AML-193 (cell line): ENCODE data around the gene MMEL1.
"Not testable (repeated sequence)": the region's sequence is repeated elsewhere in the genome, so short reads cannot be mapped to it uniquely, and the experiment has no call there.

Source experiments
- DNase-seq, 2 experiments: peaks; one replicate each; lab custom pipeline; 2025; lab: John Stamatoyannopoulos, UW

The MMEL1 gene

DNA sequence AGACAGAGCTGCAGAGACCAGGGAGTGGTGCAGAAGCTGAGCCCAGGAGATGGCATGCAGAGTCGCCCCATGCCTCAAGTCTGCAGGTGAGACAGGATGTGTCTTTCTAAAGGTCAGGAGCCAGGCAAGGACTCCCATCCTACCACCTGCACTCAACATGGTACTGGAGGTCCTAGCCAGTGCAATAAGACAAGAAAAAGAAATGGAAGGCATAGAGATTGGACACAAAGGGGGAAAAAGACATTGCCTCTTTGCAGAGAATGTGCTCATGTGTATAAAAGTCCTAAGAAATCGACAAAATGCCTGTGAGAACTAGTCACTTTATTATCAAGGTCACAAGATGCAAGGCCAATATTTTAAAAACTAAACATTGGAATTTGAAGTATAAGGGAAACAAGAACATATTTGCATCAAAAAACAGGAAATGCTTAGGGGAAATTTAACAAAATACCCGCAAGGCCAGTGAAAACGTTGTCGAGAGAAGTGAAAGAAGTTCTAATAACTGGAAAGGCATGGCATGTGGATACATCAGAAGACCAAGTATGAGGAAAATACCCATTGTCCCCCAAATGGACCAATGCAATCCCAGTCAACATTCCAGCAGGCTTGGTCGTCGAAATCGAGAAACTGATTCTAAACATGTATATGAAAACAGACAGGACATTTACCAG, 59.4 kb downstream of the MMEL1 start:
- no peak for DNase-seq

DNA sequence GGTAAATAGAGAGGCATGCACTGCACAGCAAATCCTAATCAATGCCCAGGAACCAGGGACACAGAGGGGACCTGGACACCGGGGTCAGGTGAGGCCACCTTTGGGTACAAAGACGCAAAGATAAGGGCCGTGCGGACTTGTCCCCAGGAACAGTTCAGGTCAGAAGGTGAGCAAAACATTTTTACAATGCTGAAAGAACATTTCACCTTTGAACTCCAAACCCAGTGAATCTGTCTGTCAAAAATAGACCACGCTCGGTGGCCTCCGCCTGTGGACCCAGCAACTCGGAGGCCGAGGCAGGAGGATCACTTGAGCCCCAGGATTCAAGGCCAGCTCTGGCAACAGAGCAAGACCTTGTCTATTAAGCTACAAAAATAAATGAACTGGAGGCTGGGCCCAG, 61.5 kb downstream of the MMEL1 start:
- no peak for DNase-seq

- DNase-seq, result no peak
These were observed 62.5 kb downstream of the MMEL1 start for GRCh38 chr1:2570332-2570731.

DNA sequence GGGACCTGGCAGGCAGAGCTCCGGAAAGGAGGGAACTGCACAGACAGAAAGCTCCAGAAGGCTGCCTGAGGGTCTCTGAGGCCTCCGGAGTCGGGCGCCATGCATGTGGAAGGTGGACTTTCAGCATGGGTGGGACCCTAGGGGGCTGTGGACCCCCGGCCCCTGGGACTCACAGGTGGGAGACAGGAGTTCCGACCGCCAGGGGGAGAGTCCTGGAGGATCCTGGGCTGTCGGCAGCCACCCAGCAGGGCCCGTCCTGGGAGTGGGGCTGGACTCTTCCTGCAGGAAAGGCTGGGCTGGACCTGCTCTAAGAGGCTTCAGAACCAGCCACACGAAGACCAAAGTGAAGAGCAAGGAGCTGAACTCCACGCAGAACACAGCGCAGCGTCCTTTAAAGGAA, 63.1 kb downstream of the MMEL1 start:
- DNase-seq, result not testable (repeated sequence)

GRCh38 chr1:2569060-2569459, 63.8 kb downstream of the MMEL1 start:
- DNase-seq, result no peak

DNA sequence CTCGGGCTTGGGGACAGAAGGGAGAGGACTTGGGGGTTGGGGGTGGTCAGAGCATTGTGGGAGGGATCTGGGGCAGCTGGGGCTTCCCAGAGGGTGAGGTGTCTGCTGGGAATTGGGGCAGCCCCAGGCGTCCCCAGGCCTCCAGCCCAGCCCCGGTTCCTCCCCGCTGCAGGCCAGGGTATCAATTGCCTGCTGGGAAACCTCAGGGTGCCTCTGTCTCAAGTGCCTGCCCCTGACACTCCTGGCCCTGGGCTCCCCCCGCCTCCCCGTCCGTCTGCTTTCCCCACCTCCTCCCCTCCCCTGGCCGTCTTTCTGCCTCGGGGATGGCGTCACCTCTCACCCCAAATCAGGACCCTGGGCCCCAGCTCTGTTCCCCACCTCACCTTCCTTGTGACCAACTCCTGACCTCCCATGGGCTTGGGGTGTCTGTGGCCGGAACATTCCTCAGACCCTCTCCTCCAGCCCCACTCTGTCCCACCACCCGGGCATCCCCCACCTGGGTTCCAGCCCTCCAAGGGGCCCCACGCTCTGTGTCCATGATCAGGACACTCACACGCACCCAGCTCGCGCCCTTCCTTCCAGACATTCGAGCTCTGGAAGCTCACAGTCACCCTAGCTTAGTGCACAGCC, 64.5 kb downstream of the MMEL1 start:
- not testable (repeated sequence) for DNase-seq

DNA sequence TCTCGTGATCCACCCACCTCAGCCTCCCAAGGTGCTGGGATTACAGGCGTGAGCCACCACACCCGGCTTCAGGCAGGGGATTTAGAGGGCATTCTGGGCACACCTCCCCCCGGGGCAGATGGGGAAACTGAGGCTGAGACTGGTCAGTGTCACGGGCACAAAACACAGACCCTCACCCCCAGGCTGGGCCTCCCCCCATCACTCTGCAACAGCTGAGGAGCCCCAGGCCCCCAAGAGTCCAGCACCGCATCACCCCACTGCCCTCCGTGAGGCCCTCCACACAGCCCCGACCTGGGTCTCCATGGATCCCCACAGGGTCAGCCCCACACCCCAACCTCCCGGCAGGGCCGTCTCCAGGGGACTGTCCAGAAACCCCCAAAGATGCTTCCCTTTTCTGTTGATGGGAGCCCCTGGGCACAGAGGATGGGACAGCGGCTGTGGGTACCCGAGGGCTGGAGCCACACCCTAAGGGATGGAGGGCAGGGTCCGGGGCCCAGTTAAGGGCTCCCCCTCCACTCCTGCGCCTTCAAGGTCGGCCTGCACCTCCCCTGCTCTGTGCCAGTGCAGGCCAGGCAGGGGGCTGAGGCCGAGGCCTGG, 65.6 kb downstream of the MMEL1 start:
- DNase-seq, result no peak

- no peak for DNase-seq
These were observed 66.4 kb downstream of the MMEL1 start for GRCh38 chr1:2566101-2567045.

GRCh38 chr1:2564815-2565374, 67.9 kb downstream of the MMEL1 start:
- DNase-seq, result no peak

DNA sequence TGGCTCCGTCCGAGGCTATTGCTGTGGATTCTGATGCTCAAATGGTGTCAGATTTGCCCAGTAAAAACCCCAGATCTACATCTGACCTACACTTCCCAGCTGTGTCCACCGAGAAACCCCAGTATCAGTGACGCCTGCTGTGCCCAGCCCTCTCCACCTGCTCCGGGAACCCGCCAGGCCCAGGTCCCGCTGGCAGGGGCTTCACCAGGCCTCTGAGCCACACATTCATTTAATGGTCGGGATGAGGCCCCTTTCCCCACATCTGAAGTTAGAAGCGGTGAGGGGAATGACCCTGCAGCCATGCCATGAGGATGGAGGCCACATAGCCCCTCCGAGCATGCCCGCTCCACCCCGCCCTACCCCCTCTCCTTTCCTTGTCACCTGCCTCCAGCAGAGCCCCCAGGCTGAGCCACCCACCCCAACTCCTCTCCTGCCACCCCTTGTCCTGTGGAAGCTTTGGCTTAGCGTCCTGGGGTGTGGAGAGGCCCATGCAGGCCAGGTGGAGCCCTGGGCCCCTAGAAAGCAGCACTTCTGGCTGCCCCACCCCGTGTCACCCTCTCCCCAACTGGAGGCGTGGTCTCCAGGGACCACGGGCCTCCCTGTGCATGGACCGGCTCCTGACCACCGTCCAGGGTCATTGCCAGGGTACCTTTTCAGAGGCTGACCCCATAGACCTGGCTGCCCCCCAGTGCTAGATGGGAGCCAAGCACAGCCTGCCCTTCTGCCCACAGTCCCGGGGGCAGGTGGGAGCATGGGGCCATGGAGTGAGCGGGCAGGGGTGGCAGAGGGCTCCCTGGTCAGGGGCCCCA, 68.6 kb downstream of the MMEL1 start:
- DNase-seq, result no peak

GRCh38 chr1:2563205-2563604, 69.6 kb downstream of the MMEL1 start:
- DNase-seq, result no peak

DNA sequence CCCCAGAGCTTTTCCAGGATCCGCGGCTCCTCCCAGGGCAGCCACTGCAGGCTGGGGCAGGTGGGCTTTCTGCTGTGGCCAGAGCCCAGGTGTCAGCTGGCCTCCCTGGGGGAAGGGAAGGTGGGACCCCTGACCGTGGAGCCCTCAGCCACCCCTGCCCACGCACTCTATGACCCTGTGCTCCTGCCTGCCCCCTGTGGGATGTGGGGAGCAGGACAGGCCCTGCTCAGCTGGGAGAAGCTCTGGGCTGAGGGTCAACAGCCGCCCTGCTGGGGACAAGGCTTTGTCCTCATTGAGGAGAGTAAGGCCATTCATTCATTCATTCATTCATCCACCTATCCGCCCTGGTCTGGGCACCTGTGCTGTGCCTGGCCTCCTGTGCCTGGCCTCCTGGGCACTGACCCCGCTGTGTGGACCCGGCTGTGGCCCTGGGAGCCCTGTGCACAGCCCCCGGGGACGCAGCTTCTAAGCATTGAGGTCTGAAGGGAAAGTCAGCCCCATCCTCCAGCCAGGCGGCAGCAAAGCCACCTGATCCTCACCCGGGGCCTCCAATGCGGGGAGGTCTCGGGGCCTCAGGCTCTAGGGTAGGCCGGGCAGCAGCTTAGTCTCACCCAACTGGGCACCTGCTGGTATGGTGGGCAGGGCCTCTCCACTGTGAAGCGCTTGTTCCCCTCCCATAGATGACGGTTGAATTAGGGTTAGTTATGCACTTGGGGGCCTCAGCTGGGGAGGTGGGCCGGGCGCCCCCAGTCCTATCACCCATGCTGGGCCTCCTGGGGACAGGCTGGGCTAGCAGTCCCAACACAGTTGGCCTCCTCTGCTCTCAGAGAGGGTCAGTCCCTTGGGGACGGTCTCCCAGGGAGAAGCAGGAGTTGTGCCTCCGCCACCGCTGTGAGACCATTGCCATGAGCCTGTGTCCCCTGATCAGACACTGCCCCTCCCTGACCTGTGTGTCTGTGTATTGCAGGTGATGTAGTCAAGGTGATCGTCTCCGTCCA, 70.6 kb downstream of the MMEL1 start:
- no peak for DNase-seq

- no peak for DNase-seq
These were observed 71.4 kb downstream of the MMEL1 start for GRCh38 chr1:2561446-2561845.

DNA sequence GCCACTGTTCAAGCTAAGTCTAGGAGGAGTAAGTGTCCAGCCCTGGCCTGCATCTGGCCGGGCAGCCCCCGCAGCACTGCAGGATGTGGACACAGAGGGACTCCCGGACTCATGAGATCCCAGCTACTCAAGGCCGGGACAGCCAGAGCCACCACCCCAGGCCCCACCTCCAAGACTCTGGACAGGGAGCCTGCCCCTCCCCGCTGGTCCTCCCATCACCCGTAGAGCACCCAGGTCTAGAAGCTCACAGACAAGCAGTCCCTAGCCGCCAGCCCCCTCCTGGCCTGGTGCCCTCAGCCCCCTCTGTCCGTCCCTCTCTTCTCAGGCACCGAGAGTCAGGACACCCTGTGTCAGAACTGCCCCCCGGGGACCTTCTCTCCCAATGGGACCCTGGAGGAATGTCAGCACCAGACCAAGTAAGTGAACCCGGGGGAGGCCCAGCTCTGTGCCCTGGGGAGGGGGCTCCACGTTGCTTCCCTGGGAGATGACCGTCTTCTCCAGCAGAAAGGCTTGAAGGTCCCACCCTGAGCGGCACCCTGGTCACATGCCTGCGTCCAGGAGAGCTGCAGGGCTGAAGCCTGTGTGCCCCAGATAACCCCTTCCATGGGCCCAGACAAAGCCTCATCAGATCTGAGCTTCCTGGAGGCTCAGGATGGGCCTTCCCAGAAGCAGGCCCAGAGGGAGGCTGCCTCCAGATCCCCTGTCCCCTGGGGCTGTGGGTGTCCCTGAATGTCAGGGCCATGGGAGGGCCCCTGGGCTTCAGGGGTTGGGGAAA, 72.3 kb downstream of the MMEL1 start:
- DNase-seq, result no peak

DNA sequence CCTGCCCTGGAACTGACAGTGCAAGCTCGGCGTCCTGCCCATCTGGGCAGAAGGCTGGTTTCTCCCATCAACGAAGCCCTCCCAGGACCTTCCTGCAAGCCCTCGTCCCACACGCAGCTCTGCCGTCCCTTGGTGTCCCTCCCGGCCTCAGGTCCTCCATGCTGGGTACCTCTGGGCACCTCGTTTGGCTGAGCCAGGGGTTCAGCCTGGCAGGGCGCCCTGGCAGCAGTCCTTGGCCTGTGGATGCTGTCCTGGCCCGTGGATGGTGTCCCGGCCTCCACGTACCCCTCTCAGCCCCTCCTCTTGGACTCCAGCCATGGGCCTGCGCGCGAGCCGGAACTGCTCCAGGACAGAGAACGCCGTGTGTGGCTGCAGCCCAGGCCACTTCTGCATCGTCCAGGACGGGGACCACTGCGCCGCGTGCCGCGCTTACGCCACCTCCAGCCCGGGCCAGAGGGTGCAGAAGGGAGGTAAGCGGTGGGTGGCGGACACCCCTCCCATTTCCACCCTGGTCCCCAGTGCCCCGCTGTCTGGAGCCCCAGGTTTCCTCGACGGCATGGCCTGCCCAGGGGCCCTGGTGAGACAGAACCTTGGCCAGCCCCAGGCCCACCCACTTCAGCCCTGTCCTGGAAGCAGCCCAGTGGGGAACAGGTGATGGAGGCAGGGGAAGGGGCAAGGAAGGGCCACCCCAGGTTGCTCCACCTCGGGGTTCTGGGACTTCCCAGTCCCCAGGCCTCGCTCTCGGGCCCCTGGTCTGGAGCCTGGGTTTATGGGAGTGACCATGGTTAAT, 73.1 kb downstream of the MMEL1 start:
- DNase-seq, result no peak

DNA sequence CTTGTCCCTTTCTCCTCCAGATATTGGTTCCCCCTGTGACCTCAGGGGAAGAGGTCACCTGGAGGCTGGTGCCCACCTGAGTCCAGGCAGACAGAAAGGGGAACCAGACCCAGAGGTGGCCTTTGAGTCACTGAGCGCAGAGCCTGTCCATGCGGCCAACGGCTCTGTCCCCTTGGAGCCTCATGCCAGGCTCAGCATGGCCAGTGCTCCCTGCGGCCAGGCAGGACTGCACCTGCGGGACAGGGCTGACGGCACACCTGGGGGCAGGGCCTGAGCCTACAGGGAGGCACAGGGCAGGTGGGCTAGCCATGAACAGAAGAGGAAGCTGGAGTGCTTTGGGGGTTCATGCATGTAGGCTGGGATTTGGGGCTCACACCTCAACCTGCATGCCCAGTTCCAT, 74.0 kb downstream of the MMEL1 start:
- no peak for DNase-seq

- DNase-seq, result no peak
These were observed 74.4 kb downstream of the MMEL1 start for GRCh38 chr1:2558420-2558819.
